ENCODE results near the gene HOXD11.

Gene HOXD11

DNA sequence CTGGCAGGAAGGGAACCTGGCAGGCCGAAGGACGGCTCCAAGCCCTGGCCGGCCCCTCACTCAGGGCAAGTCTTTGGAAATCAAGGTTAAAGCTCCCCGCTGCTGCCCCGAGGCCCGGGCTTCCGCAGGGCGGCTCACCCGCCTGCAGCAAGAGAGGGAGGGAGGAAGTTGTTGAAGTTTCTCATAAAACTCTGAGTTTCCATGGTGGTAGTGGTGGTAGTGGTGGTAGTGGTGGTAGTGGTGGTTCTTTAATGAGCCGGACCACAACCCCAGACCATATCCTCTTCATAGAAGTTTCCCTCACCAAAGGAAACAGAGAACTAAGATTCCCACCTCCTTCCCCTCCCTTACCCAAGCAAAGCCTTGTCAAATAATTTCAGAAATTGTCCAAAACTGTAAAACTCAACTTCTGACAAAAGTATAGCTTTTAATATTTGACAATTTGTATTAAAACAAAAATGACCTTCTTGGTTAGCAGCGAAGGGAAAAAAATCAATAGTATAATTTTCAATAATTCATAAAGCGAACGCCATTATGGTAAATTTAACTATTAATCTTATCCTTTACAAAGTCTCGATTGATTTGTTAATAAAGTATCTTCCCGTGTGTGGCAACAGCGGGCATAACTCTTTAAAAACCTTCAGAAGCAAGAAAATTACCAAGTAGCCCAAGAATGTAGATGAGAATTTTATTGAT lies 8.0 kb downstream of the HOXD11 start:
- DNase-seq, result no peak
- in situ Hi-C loops (cut with HindIII; ENCODE audit: low pct_ligation_motif_present, low pct_unique_long_range_greater_than_20kb, low sequenced_read_pairs), result no loop called here

- in situ Hi-C loops (cut with HindIII; ENCODE audit: low pct_ligation_motif_present, low pct_unique_long_range_greater_than_20kb, low sequenced_read_pairs), result no loop called here
- DNase-seq, result peak; percentile 92
Measured at GRCh38 chr2:176115883-176116813, 9.1 kb downstream of the HOXD11 start, which contains the start of gene HOXD10. Gene HOXD10, plus strand, starts transcription at chr2:176116778. Its CDS starts 56 bp downstream, at chr2:176116834.

GRCh38 chr2:176117162-176117822 lies 10.2 kb downstream of the HOXD11 start:
- DNase-seq, result no peak
- in situ Hi-C loops (cut with HindIII; ENCODE audit: low pct_ligation_motif_present, low pct_unique_long_range_greater_than_20kb, low sequenced_read_pairs), result no loop called here

- in situ Hi-C loops (cut with HindIII; ENCODE audit: low pct_ligation_motif_present, low pct_unique_long_range_greater_than_20kb, low sequenced_read_pairs), result no loop called here
- no peak for DNase-seq
Measured at GRCh38 chr2:176117823-176118371, 10.8 kb downstream of the HOXD11 start.

DNA sequence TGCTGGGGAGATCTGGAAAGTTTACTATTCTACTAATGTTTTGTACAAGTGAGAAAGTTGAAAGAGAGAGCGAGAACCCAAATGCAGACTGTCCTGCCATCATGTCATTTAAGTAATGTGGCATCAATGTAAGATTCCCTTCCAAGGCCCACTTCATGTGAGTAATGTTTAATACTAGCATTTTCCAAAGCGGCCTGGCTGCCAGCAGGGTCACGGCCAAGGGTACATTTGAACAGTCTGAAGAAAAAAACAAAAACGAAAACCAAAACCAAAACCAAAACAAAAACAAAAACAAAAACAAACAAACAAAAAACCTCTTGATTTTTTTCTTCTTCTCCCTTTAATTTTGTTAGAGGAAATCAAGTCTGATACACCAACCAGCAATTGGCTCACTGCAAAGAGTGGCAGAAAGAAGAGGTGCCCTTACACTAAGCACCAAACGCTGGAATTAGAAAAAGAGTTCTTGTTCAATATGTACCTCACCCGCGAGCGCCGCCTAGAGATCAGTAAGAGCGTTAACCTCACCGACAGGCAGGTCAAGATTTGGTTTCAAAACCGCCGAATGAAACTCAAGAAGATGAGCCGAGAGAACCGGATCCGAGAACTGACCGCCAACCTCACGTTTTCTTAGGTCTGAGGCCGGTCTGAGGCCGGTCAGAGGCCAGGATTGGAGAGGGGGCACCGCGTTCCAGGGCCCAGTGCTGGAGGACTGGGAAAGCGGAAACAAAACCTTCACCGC lies 11.7 kb downstream of the HOXD11 start:
- in situ Hi-C loops (cut with HindIII; ENCODE audit: low pct_ligation_motif_present, low pct_unique_long_range_greater_than_20kb, low sequenced_read_pairs), result no loop called here
- DNase-seq, result no peak

GRCh38 chr2:176120364-176121189 lies 13.5 kb downstream of the HOXD11 start:
- no peak for DNase-seq
- in situ Hi-C loops (cut with HindIII; ENCODE audit: low pct_ligation_motif_present, low pct_unique_long_range_greater_than_20kb, low sequenced_read_pairs), result no loop called here

- in situ Hi-C loops (cut with HindIII; ENCODE audit: low pct_ligation_motif_present, low pct_unique_long_range_greater_than_20kb, low sequenced_read_pairs), result no loop called here
- DNase-seq, result no peak
Measured at GRCh38 chr2:176121190-176122051, 14.3 kb downstream of the HOXD11 start.

- DNase-seq, result peak; percentile 64
- in situ Hi-C loops (cut with HindIII; ENCODE audit: low pct_ligation_motif_present, low pct_unique_long_range_greater_than_20kb, low sequenced_read_pairs), result no loop called here
Measured at GRCh38 chr2:176122052-176122682, 15.1 kb downstream of the HOXD11 start.

GRCh38 chr2:176122683-176123410 lies 15.8 kb downstream of the HOXD11 start, which contains the start of gene HOXD9:
Gene HOXD9, plus strand, starts transcription at chr2:176122719. Its CDS starts 50 bp downstream, at chr2:176122769.
- in situ Hi-C loops (cut with HindIII; ENCODE audit: low pct_ligation_motif_present, low pct_unique_long_range_greater_than_20kb, low sequenced_read_pairs), result no loop called here
- peak; percentile 83 for DNase-seq

DNA sequence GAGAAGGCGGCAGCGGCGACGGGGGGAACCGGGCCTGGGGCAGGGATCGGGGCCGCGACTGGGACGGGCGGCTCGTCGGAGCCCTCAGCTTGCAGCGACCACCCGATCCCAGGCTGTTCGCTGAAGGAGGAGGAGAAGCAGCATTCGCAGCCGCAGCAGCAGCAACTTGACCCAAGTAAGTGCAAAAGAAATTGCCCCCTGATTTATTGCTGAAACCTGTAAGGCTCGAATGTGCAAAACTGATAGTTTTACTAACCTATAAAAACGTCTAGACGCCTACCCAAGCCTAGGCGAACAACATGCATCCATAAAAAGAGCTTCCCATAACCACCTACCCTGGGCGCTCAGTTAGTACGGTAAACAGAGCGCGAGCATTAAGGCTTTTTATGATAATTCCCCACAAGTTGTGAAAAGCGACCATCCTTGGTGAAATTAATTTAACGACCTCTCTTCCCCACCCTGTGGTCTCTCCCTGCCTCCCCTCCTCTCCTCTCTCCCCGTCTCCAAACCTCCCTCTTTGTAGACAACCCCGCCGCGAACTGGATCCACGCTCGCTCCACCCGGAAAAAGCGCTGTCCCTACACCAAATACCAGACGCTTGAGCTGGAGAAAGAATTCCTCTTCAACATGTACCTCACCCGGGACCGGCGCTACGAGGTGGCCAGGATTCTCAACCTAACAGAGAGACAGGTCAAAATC lies 16.5 kb downstream of the HOXD11 start:
- in situ Hi-C loops (cut with HindIII; ENCODE audit: low pct_ligation_motif_present, low pct_unique_long_range_greater_than_20kb, low sequenced_read_pairs), result no loop called here

GRCh38 chr2:176124110-176124946 lies 17.2 kb downstream of the HOXD11 start:
- no peak for DNase-seq
- in situ Hi-C loops (cut with HindIII; ENCODE audit: low pct_ligation_motif_present, low pct_unique_long_range_greater_than_20kb, low sequenced_read_pairs), result no loop called here

More for the DNA sequence above, 16.5 kb downstream of the HOXD11 start:
- no peak for DNase-seq

DNA sequence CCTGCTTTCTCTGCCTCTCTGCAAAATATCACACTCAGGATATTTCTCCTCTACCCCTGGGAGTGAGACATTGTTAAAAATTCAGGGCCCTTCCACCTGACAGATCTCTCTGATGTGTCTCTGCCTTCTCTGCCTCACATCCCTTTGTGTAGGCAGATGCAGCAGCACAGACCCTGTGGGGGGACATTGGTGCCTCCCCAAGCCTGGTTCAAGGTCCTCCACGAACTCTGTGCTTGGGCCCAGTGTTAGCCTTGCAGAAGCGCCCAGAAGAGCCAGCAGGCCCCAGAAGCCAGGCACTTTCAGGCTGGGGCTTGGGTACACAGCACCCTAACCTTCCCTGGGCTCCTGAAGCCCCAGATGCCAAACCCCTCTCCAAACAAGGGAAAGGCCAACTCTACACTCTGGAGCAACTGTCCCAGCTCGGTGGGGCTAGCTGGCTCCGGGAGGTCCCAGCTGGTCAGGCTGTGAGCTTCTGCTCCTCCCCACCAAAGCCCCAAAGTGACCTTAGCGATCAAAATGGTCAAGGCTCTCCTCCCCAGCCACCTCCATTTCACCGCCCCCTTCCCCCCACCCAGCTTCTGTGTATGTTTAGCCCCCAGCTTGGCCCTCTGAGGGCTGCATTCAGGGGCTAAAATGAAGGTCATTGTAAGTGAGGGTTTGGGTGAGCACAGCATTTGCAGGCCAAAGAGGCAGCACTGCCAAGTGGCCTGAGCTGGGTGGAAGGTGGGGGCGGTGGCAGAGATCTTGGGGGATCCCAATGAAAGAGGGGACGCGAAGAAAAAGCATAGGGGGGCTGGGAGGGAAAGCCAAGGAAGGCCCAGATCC lies 18.1 kb downstream of the HOXD11 start:
- no peak for DNase-seq
- in situ Hi-C loops (cut with HindIII; ENCODE audit: low pct_ligation_motif_present, low pct_unique_long_range_greater_than_20kb, low sequenced_read_pairs), result loop anchor here (25.0 kb wide), 2 partner anchors 312 to 537 kb away; no protein-coding TSS in a partner anchor

GRCh38 chr2:176125772-176126054 lies 18.6 kb downstream of the HOXD11 start:
- DNase-seq, result no peak
- in situ Hi-C loops (cut with HindIII; ENCODE audit: low pct_ligation_motif_present, low pct_unique_long_range_greater_than_20kb, low sequenced_read_pairs), result loop anchor here (25.0 kb wide), 2 partner anchors 312 to 537 kb away; no protein-coding TSS in a partner anchor
